AG09309 (cell line): Measurements from ENCODE around the gene ORMDL1.
A peak's percentile ranks its signal among the peaks of the same experiment; 100 is the strongest.
"Not testable (repeated sequence)": the region's sequence is repeated elsewhere in the genome, so short reads cannot be mapped to it uniquely, and the experiment has no call there.

ENCODE experiments used
- DNase-seq: peaks from one replicate; pipeline ENCODE4 v3.0.0-alpha.2; 2010; ENCODE audit warnings: low read depth
- H3K4me3 ChIP-seq: 2 replicates; pipeline ENCODE4 v1.5.1; 2011; ENCODE audit warnings: mild to moderate bottlenecking, low read depth, low read length, moderate library complexity; ENCODE audit not compliant: control insufficient read depth
- CTCF ChIP-seq: IDR thresholded peaks from 2 replicates; pipeline ENCODE4 v1.5.1; 2011; ENCODE audit warnings: mild to moderate bottlenecking, low read depth, low read length, inconsistent platforms; ENCODE audit not compliant: insufficient read depth, control insufficient read depth; ENCODE audit errors: missing control alignments

Gene ORMDL1

GRCh38 chr2:189772212-189772611 is 11.9 kb downstream of the ORMDL1 start:
- H3K4me3 ChIP-seq = no peak overlapping the region
- no peak for TF ChIP-seq CTCF
- no peak for DNase-seq

GRCh38 chr2:189770590-189771322 is 13.4 kb downstream of the ORMDL1 start:
- H3K4me3 ChIP-seq = no peak overlapping the region
- no peak for DNase-seq
- TF ChIP-seq CTCF = no peak

- TF ChIP-seq CTCF = no peak
- no peak overlapping the region for H3K4me3 ChIP-seq
- DNase-seq = no peak
Observed at GRCh38 chr2:189763908-189764661, 20.1 kb downstream of the ORMDL1 start.

GRCh38 chr2:189762551-189763298 is 21.4 kb downstream of the ORMDL1 start, which contains the start of gene OSGEPL1:
OSGEPL1 (minus strand) TSS chr2:189762792; CDS start chr2:189761640, 1,152 bp downstream.
- H3K4me3 ChIP-seq = peak within 1 kb of the TSS; percentile 77
- TF ChIP-seq CTCF = peak; percentile 60
- DNase-seq = peak; percentile 57

- no peak for TF ChIP-seq CTCF
- no peak for DNase-seq
- peak overlapping the region; percentile 77 for H3K4me3 ChIP-seq
Observed at GRCh38 chr2:189762229-189762550, 21.9 kb downstream of the ORMDL1 start.

- H3K4me3 ChIP-seq, DNase-seq: not testable (repeated sequence)
Observed at GRCh38 chr2:189760154-189760553, 24.0 kb downstream of the ORMDL1 start.
